ENCODE data around the gene UGT2B10. TPM values are rescaled to one million over a fixed set of nuclear protein-coding genes. Genes with fewer than 3 reads are reported as not detected.

Gene UGT2B10
- polyA plus RNA-seq, 2 of the 4 experiments (the other 2 are of a cell fraction) = 0.12 to 0.44 TPM

DNA sequence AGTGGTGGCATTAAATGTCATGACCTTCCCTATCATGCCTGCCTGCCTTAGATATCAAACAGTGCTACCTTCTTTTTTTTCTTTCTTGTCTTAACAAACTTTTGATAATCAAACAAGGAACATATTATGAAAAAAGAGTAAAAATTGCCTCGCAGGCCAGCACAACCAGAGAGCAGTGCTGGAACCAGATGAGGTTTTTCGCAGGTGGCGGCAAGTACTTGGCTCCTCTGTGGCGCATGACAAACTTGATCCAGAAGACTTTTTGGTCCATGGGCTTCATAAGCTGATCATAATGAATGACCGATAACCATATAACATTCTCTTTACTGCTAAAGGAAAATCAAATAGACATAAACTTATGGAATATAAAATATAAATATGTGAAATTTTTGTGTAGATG, 61.8 kb downstream of the UGT2B10 start (continued):
- TF ChIP-seq ESRRA (IDR thresholded peaks at IDR 0.05; ENCODE audit: borderline replicate concordance, low read length) = no peak
- TF ChIP-seq CBX2 (IDR thresholded peaks at IDR 0.05; ENCODE audit: borderline replicate concordance, low read depth) = no peak
- no peak for TF ChIP-seq RNF2 (IDR thresholded peaks at IDR 0.05; ENCODE audit: borderline replicate concordance, low read depth)

DNA sequence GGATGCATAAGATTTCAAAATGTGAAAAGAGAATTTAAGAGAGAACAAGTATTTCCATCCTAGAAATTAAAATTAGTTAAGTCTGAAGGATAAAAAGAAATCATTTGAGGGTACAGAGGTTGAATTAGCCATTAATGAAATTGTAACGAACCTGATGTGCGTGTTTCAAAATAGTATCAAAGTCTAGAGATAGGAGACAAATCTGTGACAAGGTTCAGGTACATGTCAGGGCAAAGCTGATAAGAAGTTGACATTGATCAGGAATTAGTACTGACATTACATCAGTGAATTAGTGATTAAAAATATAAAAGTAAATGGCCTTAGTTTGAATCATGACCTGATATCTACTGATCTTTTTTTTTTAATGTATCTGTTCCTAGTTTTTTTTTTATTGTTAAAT, 62.3 kb downstream of the UGT2B10 start:
- ATAC-seq = no peak
- Histone ChIP-seq H3K27ac (no peak overlapping the region), H3K9me3 (no peaks in the 10 kb centered on the region), H3K4me2 (no peak overlapping the region), H3K4me1 (0 out of 3 replicates have a peak, but pooled peaks cover under 1% of the 10 kb centered on the region), H3K4me3 (no peak overlapping the region)
- FAIRE-seq = no peak
- 89% methylated on average over 2 of the region's 2 CpGs for WGBS (ENCODE audit: missing lambda C conversion rate)
- DNase-seq (ENCODE audit: low read depth in 1 of 2, low spot score in 1 of 2) = no peak
- POLR2A ChIA-PET = no interaction called here
- no peak for TF ChIP-seq CBX8 (IDR thresholded peaks at IDR 0.05)
- CTCF ChIA-PET = no interaction called here

Small RNAs within 50 kb of the gene (small RNA-seq; reads per million reads assigned to genes)
- gene AC021146.4 (0 reads per million in 6 experiments), gene AC021146.9 (0 reads per million in 6 experiments)

Other genes starting within 250 kb of the UGT2B10 start
- gene UGT2B17, start 239.7 kb upstream of the UGT2B10 start, polyA plus RNA-seq (2011; rRNA removed) = 0.04 TPM in 1 of 2 replicates, not detected in the other
- gene UGT2B17, start 239.7 kb upstream of the UGT2B10 start, polyA plus RNA-seq (2017; fragmentation: RNase III; extraction: RNeasy Plus Mini Kit Qiagen cat#74134 plus additional on column Dnase treatment) = not detected in 3 replicates
- 0.80 and 1.0 TPM in 2 replicates for gene UGT2B15, start 145.3 kb upstream of the UGT2B10 start, polyA plus RNA-seq (2011; rRNA removed)
- gene UGT2B15, start 145.3 kb upstream of the UGT2B10 start, polyA plus RNA-seq (2017; fragmentation: RNase III; extraction: RNeasy Plus Mini Kit Qiagen cat#74134 plus additional on column Dnase treatment) = 0.07 to 0.09 TPM (median 0.08 TPM) in 3 replicates
- 0.56 and 0.59 TPM in 2 replicates for gene UGT2A3, start 135.8 kb downstream of the UGT2B10 start, polyA plus RNA-seq (2011; rRNA removed)
- gene UGT2A3, start 135.8 kb downstream of the UGT2B10 start, polyA plus RNA-seq (2017; fragmentation: RNase III; extraction: RNeasy Plus Mini Kit Qiagen cat#74134 plus additional on column Dnase treatment) = 0.24 to 0.37 TPM (median 0.25 TPM) in 3 replicates

All from A549 (cell line).